Breast epithelium (tissue), 4 donors: ENCODE results near the gene C17orf107. TPM values are rescaled to one million over a fixed set of nuclear protein-coding genes. Genes with fewer than 3 reads are reported as not detected.

Experiments
- DNase-seq, 2 donors: peaks; one replicate each; pipeline ENCODE4 v3.0.0-alpha.2; 2019; ENCODE audit warnings: low spot score in 2 of 2
- H3K27ac ChIP-seq, 2 donors: fragments of 200-600 bp; sonication (generic) in 1 of 2; one replicate each; pipeline ENCODE4 v1.5.1; 2016 to 2019; ENCODE audit warnings: mild to moderate bottlenecking in 1 of 2
- H3K27me3 ChIP-seq, 2 donors: fragments of 200-600 bp; sonication (generic) in 1 of 2; one replicate each; pipeline versions ENCODE4 v1.5.1 to v1.6.0; 2017 to 2019; ENCODE audit warnings: control low read depth in 1 of 2, mild to moderate bottlenecking in 1 of 2
- H3K36me3 ChIP-seq: fragments of 200-600 bp; one replicate; pipeline ENCODE4 v1.5.1; 2019
- H3K4me1 ChIP-seq, 2 donors: fragments of 200-600 bp; sonication (generic); one replicate each; pipeline ENCODE4 v1.5.1; 2016 to 2019; ENCODE audit warnings: control low read depth in 1 of 2
- H3K4me3 ChIP-seq, 3 donors: fragments of 200-600 bp; sonication (generic); 1 replicate in 2 of 3; 2 replicates in 1 of 3; pipeline ENCODE4 v1.5.1; 2016 to 2019; ENCODE audit warnings: mild to moderate bottlenecking in 3 of 3, moderate library complexity in 2 of 3
- H3K9me3 ChIP-seq, 2 donors: fragments of 200-600 bp; sonication (generic) in 1 of 2; one replicate each; pipeline ENCODE4 v1.5.1; 2016 to 2019; ENCODE audit warnings: control low read depth in 1 of 2
- CTCF ChIP-seq, 3 donors: fragments of 450-650 bp; IDR thresholded peaks; one replicate each; pipeline ENCODE4 v1.5.1; 2016 to 2017; ENCODE audit warnings: antibody characterized with exemption in 3 of 3, mild to moderate bottlenecking in 3 of 3, moderate library complexity in 3 of 3
- POLR2A ChIP-seq: fragments of 450-650 bp; IDR thresholded peaks from one replicate; pipeline ENCODE4 v1.6.1; 2016; ENCODE audit warnings: antibody characterized with exemption, mild to moderate bottlenecking, moderate library complexity
- POLR2AphosphoS5 ChIP-seq, 3 donors: sonication (generic); formaldehyde crosslinking; IDR thresholded peaks; one replicate each; pipeline ENCODE4 v1.6.1; 2017; ENCODE audit warnings: antibody characterized with exemption in 3 of 3
- intact Hi-C: fragments of 100-400 bp; cut with DNase I; formaldehyde crosslinking; loops from one replicate; pipeline ENCODE4 v1.15.1; 2023; ENCODE audit warnings: low total_unique reads
- total RNA-seq, 3 donors: library from RNA; depleted of rRNA; stranded (reverse); fragments of >200 nt; gene quantifications; one replicate each; pipeline ENCODE4 v1.1.0, GENCODE V29; 2016

C17orf107 gene
- total RNA-seq, 3 donors from 2014 or later: 3.9 to 10.5 TPM; not detected in 1

- Histone ChIP-seq H3K27me3 (no peaks in the 10 kb centered on the region), H3K36me3 (peaks cover 15% of the 10 kb centered on the region), H3K4me1 (no peaks in the 10 kb centered on the region), H3K9me3 (no peaks in the 10 kb centered on the region), H3K27ac (no peak overlapping the region), H3K4me3 (no peak overlapping the region)
- no peak for DNase-seq
- TF ChIP-seq POLR2AphosphoS5 (IDR thresholded peaks at IDR 0.05): no peak
- TF ChIP-seq CTCF (IDR thresholded peaks at IDR 0.05): no peak
- TF ChIP-seq POLR2A: no peak
- intact Hi-C loops: loop anchor here (5.0 kb wide), 1 partner anchor 105 kb away; the partner anchor contains the start of genes GLTPD2 and VMO1
Measured at GRCh38 chr17:4892499-4893221, 6.7 kb upstream of the C17orf107 start.

- no peaks in the 10 kb centered on the region for H3K27me3 ChIP-seq
- H3K27ac ChIP-seq: no peak overlapping the region
- intact Hi-C loops: loop anchor here (5.0 kb wide), 1 partner anchor 106 kb away; the partner anchor contains the start of genes GLTPD2 and VMO1
- H3K4me3 ChIP-seq: no peak overlapping the region
- TF ChIP-seq POLR2AphosphoS5 (IDR thresholded peaks at IDR 0.05) (no peak), POLR2A (no peak), CTCF (IDR thresholded peaks at IDR 0.05) (no peak)
- no peaks in the 10 kb centered on the region for H3K4me1 ChIP-seq
- peaks cover 15% of the 10 kb centered on the region for H3K36me3 ChIP-seq
- no peak for DNase-seq
- H3K9me3 ChIP-seq: no peaks in the 10 kb centered on the region
Measured at GRCh38 chr17:4893272-4893671, 6.1 kb upstream of the C17orf107 start.

- peaks cover 15% of the 10 kb centered on the region for H3K36me3 ChIP-seq
- no peaks in the 10 kb centered on the region for H3K9me3 ChIP-seq
- DNase-seq: no peak
- no peak for TF ChIP-seq CTCF (IDR thresholded peaks at IDR 0.05)
- TF ChIP-seq POLR2AphosphoS5 (IDR thresholded peaks at IDR 0.05): no peak
- no peak for TF ChIP-seq POLR2A
- no peaks in the 10 kb centered on the region for H3K27me3 ChIP-seq
- H3K27ac ChIP-seq: no peak overlapping the region
- no peak overlapping the region for H3K4me3 ChIP-seq
- intact Hi-C loops: loop anchor here (5.0 kb wide), 1 partner anchor 107 kb away; the partner anchor contains the start of genes GLTPD2 and VMO1
- no peaks in the 10 kb centered on the region for H3K4me1 ChIP-seq
Measured at GRCh38 chr17:4893721-4894560, 5.4 kb upstream of the C17orf107 start.

- Histone ChIP-seq H3K27ac (no peak overlapping the region), H3K4me3 (no peak overlapping the region), H3K27me3 (no peaks in the 10 kb centered on the region), H3K36me3 (peaks cover 15% of the 10 kb centered on the region), H3K4me1 (no peaks in the 10 kb centered on the region), H3K9me3 (no peaks in the 10 kb centered on the region)
- DNase-seq: no peak
- intact Hi-C loops: no loop called here
- TF ChIP-seq POLR2AphosphoS5 (IDR thresholded peaks at IDR 0.05) (no peak), CTCF (IDR thresholded peaks at IDR 0.05) (no peak), POLR2A (no peak)
Measured at GRCh38 chr17:4895121-4895520, 4.2 kb upstream of the C17orf107 start.
